ENCODE results near the gene PNLIPRP3. TPM values are rescaled to one million over a fixed set of nuclear protein-coding genes. Genes with fewer than 3 reads are reported as not detected.

PNLIPRP3 gene
- total RNA-seq, 1 experiment from 2014 or later, result not detected

DNA sequence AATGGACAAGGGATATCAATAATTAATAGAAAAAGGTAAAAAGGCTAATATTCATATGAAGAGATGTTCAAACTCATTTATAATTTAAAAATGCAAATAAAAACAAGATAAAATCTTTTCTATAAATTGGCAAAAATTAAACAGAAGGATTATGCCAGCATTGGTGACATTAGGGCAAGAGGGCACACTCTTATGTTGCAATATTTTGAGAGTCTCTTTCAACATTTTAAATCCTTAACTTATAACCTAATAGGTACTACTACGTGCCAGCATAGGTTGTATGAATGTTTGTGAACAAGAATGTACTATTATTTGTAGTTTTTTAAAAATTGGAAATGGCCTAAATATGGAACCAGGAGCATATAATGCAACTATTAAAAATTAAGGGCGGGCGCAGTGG is 24.8 kb upstream of the PNLIPRP3 start:
- Mint-ChIP-seq H3K9me3 (no peaks in the 10 kb centered on the region), H3K4me3 (no peak overlapping the region), H3K36me3 (no peaks in the 10 kb centered on the region), H3K27me3 (ENCODE audit: low read depth) (no peaks in the 10 kb centered on the region; the same call in 1 of the 2 replicates), H3K4me1 (peaks cover 8% of the 10 kb centered on the region), H3K27ac (no peak overlapping the region)
- DNase-seq (ENCODE audit: low spot score) (no peak), ATAC-seq (no peak)
- TF ChIP-seq, protein P1, sequence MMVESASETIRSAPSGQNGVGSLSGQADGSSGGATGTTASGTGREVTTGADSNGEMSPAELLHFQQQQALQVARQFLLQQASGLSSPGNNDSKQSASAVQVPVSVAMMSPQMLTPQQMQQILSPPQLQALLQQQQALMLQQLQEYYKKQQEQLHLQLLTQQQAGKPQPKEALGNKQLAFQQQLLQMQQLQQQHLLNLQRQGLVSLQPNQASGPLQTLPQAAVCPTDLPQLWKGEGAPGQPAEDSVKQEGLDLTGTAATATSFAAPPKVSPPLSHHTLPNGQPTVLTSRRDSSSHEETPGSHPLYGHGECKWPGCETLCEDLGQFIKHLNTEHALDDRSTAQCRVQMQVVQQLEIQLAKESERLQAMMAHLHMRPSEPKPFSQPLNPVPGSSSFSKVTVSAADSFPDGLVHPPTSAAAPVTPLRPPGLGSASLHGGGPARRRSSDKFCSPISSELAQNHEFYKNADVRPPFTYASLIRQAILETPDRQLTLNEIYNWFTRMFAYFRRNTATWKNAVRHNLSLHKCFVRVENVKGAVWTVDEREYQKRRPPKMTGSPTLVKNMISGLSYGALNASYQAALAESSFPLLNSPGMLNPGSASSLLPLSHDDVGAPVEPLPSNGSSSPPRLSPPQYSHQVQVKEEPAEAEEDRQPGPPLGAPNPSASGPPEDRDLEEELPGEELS (CRISPR knock-in tag; IDR thresholded peaks at IDR 0.05), result no peak
- TF ChIP-seq, protein P2, sequence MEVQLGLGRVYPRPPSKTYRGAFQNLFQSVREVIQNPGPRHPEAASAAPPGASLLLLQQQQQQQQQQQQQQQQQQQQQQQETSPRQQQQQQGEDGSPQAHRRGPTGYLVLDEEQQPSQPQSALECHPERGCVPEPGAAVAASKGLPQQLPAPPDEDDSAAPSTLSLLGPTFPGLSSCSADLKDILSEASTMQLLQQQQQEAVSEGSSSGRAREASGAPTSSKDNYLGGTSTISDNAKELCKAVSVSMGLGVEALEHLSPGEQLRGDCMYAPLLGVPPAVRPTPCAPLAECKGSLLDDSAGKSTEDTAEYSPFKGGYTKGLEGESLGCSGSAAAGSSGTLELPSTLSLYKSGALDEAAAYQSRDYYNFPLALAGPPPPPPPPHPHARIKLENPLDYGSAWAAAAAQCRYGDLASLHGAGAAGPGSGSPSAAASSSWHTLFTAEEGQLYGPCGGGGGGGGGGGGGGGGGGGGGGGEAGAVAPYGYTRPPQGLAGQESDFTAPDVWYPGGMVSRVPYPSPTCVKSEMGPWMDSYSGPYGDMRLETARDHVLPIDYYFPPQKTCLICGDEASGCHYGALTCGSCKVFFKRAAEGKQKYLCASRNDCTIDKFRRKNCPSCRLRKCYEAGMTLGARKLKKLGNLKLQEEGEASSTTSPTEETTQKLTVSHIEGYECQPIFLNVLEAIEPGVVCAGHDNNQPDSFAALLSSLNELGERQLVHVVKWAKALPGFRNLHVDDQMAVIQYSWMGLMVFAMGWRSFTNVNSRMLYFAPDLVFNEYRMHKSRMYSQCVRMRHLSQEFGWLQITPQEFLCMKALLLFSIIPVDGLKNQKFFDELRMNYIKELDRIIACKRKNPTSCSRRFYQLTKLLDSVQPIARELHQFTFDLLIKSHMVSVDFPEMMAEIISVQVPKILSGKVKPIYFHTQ (CRISPR knock-in tag; IDR thresholded peaks at IDR 0.05), result no peak
- no peak for TF ChIP-seq ZBTB21 (CRISPR knock-in tag; IDR thresholded peaks at IDR 0.05; ENCODE audit: borderline replicate concordance)
- TF ChIP-seq ZNF671 (CRISPR knock-in tag; IDR thresholded peaks at IDR 0.05), result no peak
- no peak for TF ChIP-seq NR2C2 (CRISPR knock-in tag; IDR thresholded peaks at IDR 0.05)
- TF ChIP-seq, protein P3, sequence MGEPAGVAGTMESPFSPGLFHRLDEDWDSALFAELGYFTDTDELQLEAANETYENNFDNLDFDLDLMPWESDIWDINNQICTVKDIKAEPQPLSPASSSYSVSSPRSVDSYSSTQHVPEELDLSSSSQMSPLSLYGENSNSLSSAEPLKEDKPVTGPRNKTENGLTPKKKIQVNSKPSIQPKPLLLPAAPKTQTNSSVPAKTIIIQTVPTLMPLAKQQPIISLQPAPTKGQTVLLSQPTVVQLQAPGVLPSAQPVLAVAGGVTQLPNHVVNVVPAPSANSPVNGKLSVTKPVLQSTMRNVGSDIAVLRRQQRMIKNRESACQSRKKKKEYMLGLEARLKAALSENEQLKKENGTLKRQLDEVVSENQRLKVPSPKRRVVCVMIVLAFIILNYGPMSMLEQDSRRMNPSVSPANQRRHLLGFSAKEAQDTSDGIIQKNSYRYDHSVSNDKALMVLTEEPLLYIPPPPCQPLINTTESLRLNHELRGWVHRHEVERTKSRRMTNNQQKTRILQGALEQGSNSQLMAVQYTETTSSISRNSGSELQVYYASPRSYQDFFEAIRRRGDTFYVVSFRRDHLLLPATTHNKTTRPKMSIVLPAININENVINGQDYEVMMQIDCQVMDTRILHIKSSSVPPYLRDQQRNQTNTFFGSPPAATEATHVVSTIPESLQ (CRISPR knock-in tag; IDR thresholded peaks at IDR 0.05), result no peak
- TF ChIP-seq, protein P4, sequence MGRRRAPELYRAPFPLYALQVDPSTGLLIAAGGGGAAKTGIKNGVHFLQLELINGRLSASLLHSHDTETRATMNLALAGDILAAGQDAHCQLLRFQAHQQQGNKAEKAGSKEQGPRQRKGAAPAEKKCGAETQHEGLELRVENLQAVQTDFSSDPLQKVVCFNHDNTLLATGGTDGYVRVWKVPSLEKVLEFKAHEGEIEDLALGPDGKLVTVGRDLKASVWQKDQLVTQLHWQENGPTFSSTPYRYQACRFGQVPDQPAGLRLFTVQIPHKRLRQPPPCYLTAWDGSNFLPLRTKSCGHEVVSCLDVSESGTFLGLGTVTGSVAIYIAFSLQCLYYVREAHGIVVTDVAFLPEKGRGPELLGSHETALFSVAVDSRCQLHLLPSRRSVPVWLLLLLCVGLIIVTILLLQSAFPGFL (CRISPR knock-in tag; IDR thresholded peaks at IDR 0.05; ENCODE audit: borderline replicate concordance), result no peak
- TF ChIP-seq SMAD4 (CRISPR knock-in tag; IDR thresholded peaks at IDR 0.05), result no peak
- TF ChIP-seq, protein P5, sequence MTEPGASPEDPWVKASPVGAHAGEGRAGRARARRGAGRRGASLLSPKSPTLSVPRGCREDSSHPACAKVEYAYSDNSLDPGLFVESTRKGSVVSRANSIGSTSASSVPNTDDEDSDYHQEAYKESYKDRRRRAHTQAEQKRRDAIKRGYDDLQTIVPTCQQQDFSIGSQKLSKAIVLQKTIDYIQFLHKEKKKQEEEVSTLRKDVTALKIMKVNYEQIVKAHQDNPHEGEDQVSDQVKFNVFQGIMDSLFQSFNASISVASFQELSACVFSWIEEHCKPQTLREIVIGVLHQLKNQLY (CRISPR knock-in tag; IDR thresholded peaks at IDR 0.05), result no peak
- TF ChIP-seq, protein P6, sequence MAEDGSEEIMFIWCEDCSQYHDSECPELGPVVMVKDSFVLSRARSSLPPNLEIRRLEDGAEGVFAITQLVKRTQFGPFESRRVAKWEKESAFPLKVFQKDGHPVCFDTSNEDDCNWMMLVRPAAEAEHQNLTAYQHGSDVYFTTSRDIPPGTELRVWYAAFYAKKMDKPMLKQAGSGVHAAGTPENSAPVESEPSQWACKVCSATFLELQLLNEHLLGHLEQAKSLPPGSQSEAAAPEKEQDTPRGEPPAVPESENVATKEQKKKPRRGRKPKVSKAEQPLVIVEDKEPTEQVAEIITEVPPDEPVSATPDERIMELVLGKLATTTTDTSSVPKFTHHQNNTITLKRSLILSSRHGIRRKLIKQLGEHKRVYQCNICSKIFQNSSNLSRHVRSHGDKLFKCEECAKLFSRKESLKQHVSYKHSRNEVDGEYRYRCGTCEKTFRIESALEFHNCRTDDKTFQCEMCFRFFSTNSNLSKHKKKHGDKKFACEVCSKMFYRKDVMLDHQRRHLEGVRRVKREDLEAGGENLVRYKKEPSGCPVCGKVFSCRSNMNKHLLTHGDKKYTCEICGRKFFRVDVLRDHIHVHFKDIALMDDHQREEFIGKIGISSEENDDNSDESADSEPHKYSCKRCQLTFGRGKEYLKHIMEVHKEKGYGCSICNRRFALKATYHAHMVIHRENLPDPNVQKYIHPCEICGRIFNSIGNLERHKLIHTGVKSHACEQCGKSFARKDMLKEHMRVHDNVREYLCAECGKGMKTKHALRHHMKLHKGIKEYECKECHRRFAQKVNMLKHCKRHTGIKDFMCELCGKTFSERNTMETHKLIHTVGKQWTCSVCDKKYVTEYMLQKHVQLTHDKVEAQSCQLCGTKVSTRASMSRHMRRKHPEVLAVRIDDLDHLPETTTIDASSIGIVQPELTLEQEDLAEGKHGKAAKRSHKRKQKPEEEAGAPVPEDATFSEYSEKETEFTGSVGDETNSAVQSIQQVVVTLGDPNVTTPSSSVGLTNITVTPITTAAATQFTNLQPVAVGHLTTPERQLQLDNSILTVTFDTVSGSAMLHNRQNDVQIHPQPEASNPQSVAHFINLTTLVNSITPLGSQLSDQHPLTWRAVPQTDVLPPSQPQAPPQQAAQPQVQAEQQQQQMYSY (CRISPR knock-in tag; IDR thresholded peaks at IDR 0.05), result no peak
- TF ChIP-seq JAZF1 (CRISPR knock-in tag; IDR thresholded peaks at IDR 0.05), result no peak
- no peak for TF ChIP-seq MYBL2 (CRISPR knock-in tag; IDR thresholded peaks at IDR 0.05)
- TF ChIP-seq, protein P7, sequence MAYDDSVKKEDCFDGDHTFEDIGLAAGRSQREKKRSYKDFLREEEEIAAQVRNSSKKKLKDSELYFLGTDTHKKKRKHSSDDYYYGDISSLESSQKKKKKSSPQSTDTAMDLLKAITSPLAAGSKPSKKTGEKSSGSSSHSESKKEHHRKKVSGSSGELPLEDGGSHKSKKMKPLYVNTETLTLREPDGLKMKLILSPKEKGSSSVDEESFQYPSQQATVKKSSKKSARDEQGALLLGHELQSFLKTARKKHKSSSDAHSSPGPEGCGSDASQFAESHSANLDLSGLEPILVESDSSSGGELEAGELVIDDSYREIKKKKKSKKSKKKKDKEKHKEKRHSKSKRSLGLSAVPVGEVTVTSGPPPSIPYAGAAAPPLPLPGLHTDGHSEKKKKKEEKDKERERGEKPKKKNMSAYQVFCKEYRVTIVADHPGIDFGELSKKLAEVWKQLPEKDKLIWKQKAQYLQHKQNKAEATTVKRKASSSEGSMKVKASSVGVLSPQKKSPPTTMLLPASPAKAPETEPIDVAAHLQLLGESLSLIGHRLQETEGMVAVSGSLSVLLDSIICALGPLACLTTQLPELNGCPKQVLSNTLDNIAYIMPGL (CRISPR knock-in tag; IDR thresholded peaks at IDR 0.05), result no peak
- TF ChIP-seq, protein P8, sequence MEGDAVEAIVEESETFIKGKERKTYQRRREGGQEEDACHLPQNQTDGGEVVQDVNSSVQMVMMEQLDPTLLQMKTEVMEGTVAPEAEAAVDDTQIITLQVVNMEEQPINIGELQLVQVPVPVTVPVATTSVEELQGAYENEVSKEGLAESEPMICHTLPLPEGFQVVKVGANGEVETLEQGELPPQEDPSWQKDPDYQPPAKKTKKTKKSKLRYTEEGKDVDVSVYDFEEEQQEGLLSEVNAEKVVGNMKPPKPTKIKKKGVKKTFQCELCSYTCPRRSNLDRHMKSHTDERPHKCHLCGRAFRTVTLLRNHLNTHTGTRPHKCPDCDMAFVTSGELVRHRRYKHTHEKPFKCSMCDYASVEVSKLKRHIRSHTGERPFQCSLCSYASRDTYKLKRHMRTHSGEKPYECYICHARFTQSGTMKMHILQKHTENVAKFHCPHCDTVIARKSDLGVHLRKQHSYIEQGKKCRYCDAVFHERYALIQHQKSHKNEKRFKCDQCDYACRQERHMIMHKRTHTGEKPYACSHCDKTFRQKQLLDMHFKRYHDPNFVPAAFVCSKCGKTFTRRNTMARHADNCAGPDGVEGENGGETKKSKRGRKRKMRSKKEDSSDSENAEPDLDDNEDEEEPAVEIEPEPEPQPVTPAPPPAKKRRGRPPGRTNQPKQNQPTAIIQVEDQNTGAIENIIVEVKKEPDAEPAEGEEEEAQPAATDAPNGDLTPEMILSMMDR (IDR thresholded peaks at IDR 0.05), result no peak
- ChIA-PET POLR2A (no interaction called here), CTCF (no interaction called here)

Measured in WTC11 (cell line).